Common myeloid progenitor, CD34-positive (primary cell): Measurements from ENCODE around the gene HEBP1.
"Not testable (repeated sequence)": the region's sequence is repeated elsewhere in the genome, so short reads cannot be mapped to it uniquely, and the experiment has no call there.

Experiments
- CTCF ChIA-PET: fragments of 350-600 bp; sonication (Branson Sonifier 250); formaldehyde crosslinking; loops from one replicate; lab custom pipeline; 2021; ENCODE audit warnings: antibody characterized with exemption; lab: Charles Lee
- POLR2A ChIA-PET: fragments of 350-600 bp; sonication (Branson Sonifier 250); formaldehyde crosslinking; loops from one replicate; lab custom pipeline; 2021; ENCODE audit warnings: antibody characterized with exemption; lab: Charles Lee
- DNase-seq, 3 donors: peaks; one replicate each; pipeline versions ENCODE4 v3.0.0 to v3.0.0-alpha.2; 2013
- H3K27ac ChIP-seq, 2 experiments: 1 replicate in 1 of 2; 2 replicates in 1 of 2; pipeline ENCODE4 v1.7.0; 2013; ENCODE audit warnings: inconsistent platforms in 2 of 2, low read length in 2 of 2, mild to moderate bottlenecking in 2 of 2, low read depth in 1 of 2, moderate library complexity in 1 of 2; ENCODE audit not compliant: severe bottlenecking in 2 of 2, insufficient read depth in 1 of 2, poor library complexity in 1 of 2
- H3K27me3 ChIP-seq, 5 experiments: replicated peaks in 2 of 5; 1 replicate in 3 of 5; 2 replicates in 2 of 5; pipeline versions ENCODE4 v1.6.1 to v1.7.0; 2013; ENCODE audit warnings: low read length in 4 of 5, mild to moderate bottlenecking in 2 of 5, moderate library complexity in 2 of 5, inconsistent platforms in 1 of 5; ENCODE audit not compliant: insufficient read depth in 5 of 5, control insufficient read depth in 4 of 5
- H3K36me3 ChIP-seq, 4 experiments: 1 replicate in 2 of 4; 2 replicates in 2 of 4; pipeline versions ENCODE4 v1.6.1 to v1.7.0; 2013; ENCODE audit warnings: low read length in 3 of 4, control low read depth in 1 of 4, mild to moderate bottlenecking in 1 of 4; ENCODE audit not compliant: control insufficient read depth in 4 of 4, insufficient read depth in 4 of 4
- H3K4me1 ChIP-seq, 4 experiments: 1 replicate in 3 of 4; 2 replicates in 1 of 4; pipeline versions ENCODE4 v1.6.1 to v1.7.1; 2013; ENCODE audit warnings: low read length in 3 of 4, mild to moderate bottlenecking in 3 of 4, control low read depth in 1 of 4, inconsistent platforms in 1 of 4, moderate library complexity in 1 of 4; ENCODE audit not compliant: control insufficient read depth in 4 of 4, insufficient read depth in 4 of 4; ENCODE audit errors: control extremely low read depth in 1 of 4
- H3K4me3 ChIP-seq, 7 experiments: 1 replicate in 4 of 7; 2 replicates in 3 of 7; pipeline versions ENCODE4 v1.5.1 to v1.7.0; 2013; ENCODE audit warnings: mild to moderate bottlenecking in 7 of 7, low read length in 6 of 7, moderate library complexity in 6 of 7, inconsistent platforms in 2 of 7, low read depth in 2 of 7, control low read depth in 1 of 7; ENCODE audit not compliant: insufficient read depth in 4 of 7, control insufficient read depth in 1 of 7; ENCODE audit errors: extremely low read depth in 1 of 7
- H3K9me3 ChIP-seq, 5 experiments: 1 replicate in 4 of 5; 2 replicates in 1 of 5; pipeline versions ENCODE4 v1.6.1 to v1.7.1; 2013; ENCODE audit warnings: low read length in 4 of 5, mild to moderate bottlenecking in 2 of 5, inconsistent platforms in 1 of 5, low read depth in 1 of 5, moderate library complexity in 1 of 5; ENCODE audit not compliant: control insufficient read depth in 4 of 5, insufficient read depth in 2 of 5; ENCODE audit errors: control extremely low read depth in 1 of 5
- WGBS: methylation state at CpG from one replicate; pipeline ENCODE4 v1.1.5; 2013; ENCODE audit not compliant: insufficient coverage; 5-methylcytosine and 5-hydroxymethylcytosine counted together

The HEBP1 gene

DNA sequence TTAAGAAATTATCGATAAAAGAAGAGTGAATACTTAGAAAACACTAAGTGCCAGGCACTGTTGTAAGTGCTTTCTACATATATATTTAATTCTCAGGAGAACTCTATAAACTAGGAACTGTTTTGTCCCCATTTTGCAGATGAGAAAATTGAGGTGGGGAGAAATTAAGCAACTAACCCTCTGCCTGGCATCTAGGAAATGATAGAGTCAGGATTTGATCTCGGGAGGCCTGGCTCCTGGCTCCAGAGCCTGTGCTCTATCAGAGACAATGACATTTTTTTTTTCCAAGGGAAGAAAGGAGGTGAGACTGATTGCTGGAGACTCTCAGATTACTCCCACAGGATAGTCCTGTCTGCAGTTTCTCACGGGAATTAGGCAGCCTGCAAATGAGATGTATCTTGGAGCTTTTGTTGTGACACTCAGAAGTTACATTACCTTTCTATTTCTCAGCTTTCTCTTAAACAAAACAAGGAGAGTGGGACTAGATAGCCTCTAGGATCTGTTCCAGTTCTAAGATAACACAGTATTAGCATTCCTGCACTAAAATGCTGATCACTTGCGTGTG is 42.7 kb upstream of the HEBP1 start:
- no peak for DNase-seq
- CTCF ChIA-PET: interaction anchor here (0.7 to 3.3 kb wide), 3 partner anchors 16 to 169 kb away, joined by 3 to 13 read pairs (median 3); no protein-coding TSS in a partner anchor
- H3K27me3 ChIP-seq: no peaks in the 10 kb centered on the region
- no peaks in the 10 kb centered on the region for H3K36me3 ChIP-seq
- H3K27ac ChIP-seq: no peak overlapping the region
- H3K4me3 ChIP-seq: no peak overlapping the region
- WGBS: 100% methylated on average over 3 of the region's 4 CpGs
- POLR2A ChIA-PET: interaction anchor here (1.0 kb wide), 1 partner anchor 14 kb away, joined by 3 read pairs; no protein-coding TSS in a partner anchor
- no peaks in the 10 kb centered on the region for H3K9me3 ChIP-seq
- peaks cover 2 to 12% (median 6%) of the 10 kb centered on the region in 4 experiments for H3K4me1 ChIP-seq

GRCh38 chr12:13041224-13041623 is 41.2 kb upstream of the HEBP1 start:
- CTCF ChIA-PET: interaction anchor here (1.1 kb wide), 1 partner anchor 10 kb away, joined by 4 read pairs; no protein-coding TSS in a partner anchor
- no CpG with 5 or more reads among the region's 2 CpGs for WGBS
- POLR2A ChIA-PET: no interaction called here

GRCh38 chr12:13039328-13039956 is 39.4 kb upstream of the HEBP1 start:
- Histone ChIP-seq H3K4me3 (no peak overlapping the region), H3K4me1 (peaks cover 0 to 3% (median 3%) of the 10 kb centered on the region in 4 experiments), H3K9me3 (no peaks in the 10 kb centered on the region), H3K36me3 (no peaks in the 10 kb centered on the region), H3K27ac (no peak overlapping the region), H3K27me3 (no peaks in the 10 kb centered on the region)
- DNase-seq: no peak
- WGBS: 44% methylated on average over 3 of the region's 5 CpGs
- POLR2A ChIA-PET: no interaction called here
- CTCF ChIA-PET: interaction anchor here (0.9 kb wide), 1 partner anchor 15 kb away, joined by 3 read pairs; no protein-coding TSS in a partner anchor

More at GRCh38 chr12:13041224-13041623, 41.2 kb upstream of the HEBP1 start:
- no peaks in the 10 kb centered on the region for H3K36me3 ChIP-seq
- no peak for DNase-seq
- H3K27me3 ChIP-seq: no peaks in the 10 kb centered on the region
- no peaks in the 10 kb centered on the region for H3K9me3 ChIP-seq
- peaks cover 2 to 12% (median 6%) of the 10 kb centered on the region in 4 experiments for H3K4me1 ChIP-seq
- no peak overlapping the region for H3K27ac ChIP-seq
- H3K4me3 ChIP-seq: no peak overlapping the region

DNA sequence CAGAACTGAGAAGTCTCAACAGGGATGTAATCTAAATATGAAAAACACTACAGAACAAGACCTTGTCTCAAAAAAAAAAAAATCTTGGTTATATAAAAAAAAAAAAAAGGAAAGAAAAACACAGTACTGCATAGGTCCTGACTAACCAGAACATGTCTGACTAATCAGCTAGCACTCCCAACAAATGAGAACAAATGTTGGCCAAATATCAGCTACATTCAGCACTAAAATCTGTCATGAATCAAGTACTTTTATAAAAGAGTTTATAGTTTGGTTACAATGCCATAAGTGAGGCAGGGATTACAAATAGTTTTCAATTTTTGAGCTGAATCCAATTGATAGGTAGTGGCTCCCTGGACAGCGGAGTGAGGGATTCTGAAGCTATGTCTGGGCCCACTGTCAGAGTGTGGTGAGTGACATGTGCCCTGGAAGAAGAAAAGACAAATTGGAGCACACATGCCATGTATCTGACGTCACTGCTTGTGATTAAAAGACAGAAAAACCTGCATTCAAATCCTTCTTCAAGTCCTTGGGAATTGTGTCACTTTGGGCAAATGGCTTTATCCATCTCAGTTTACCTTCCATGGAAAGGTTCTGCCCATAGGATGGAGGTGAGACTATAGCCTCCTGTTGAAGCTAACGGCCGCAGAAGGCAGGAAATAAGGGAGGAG is 38.6 kb upstream of the HEBP1 start:
- POLR2A ChIA-PET: no interaction called here

DNA sequence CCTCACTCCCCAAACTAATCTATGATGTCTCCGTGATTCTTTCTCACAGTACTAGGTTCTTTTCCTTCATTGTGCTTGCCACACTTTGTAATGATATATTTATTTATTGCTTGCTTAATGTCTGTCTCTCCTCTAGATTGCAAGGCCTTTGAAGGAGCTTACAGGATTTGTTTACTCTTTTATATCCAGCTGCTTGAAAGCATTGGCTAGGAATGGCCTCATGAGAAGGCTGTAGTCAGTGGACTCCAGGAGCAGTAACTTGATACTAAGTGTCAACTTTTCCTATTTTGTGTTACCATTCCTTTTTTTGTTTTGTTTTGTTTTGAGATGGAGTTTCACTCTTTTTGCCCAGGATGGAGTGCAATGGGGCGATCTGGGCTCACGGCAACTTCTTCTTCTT is 36.8 kb upstream of the HEBP1 start:
- WGBS: 100% methylated on average over 2 of the region's 3 CpGs
- Histone ChIP-seq H3K9me3 (no peaks in the 10 kb centered on the region), H3K36me3 (no peaks in the 10 kb centered on the region), H3K27me3 (no peaks in the 10 kb centered on the region), H3K27ac (no peak overlapping the region), H3K4me1 (no peaks in the 10 kb centered on the region), H3K4me3 (no peak overlapping the region)
- POLR2A ChIA-PET: no interaction called here
- CTCF ChIA-PET: no interaction called here
- no peak for DNase-seq

More for the DNA sequence above, 38.6 kb upstream of the HEBP1 start:
- 100% methylated on average over 4 of the region's 4 CpGs for WGBS
- H3K9me3 ChIP-seq: no peaks in the 10 kb centered on the region
- CTCF ChIA-PET: interaction anchor here (0.9 to 1.5 kb wide), 3 partner anchors 11 to 172 kb away, joined by 3 to 5 read pairs (median 4); no protein-coding TSS in a partner anchor
- no peak for DNase-seq
- H3K4me3 ChIP-seq: no peak overlapping the region
- H3K36me3 ChIP-seq: no peaks in the 10 kb centered on the region
- H3K4me1 ChIP-seq: no peaks in the 10 kb centered on the region
- H3K27ac ChIP-seq: no peak overlapping the region
- no peaks in the 10 kb centered on the region for H3K27me3 ChIP-seq

- H3K9me3 ChIP-seq, H3K27ac ChIP-seq, POLR2A ChIA-PET, H3K4me1 ChIP-seq, H3K27me3 ChIP-seq, H3K4me3 ChIP-seq, H3K36me3 ChIP-seq, DNase-seq: not testable (repeated sequence)
- CTCF ChIA-PET: interaction anchor here (0.6 kb wide), 1 partner anchor 285 kb away, joined by 3 read pairs; no protein-coding TSS in a partner anchor
- WGBS: 94% methylated on average over 5 of the region's 5 CpGs
Measured at GRCh38 chr12:13035335-13035734, 35.3 kb upstream of the HEBP1 start.
